Measurements from ENCODE around the gene IBSP. TPM values are rescaled to one million over a fixed set of nuclear protein-coding genes. Genes with fewer than 3 reads are reported as not detected.
A peak's percentile ranks its signal among the peaks of the same experiment; 100 is the strongest.

The IBSP gene
- total RNA-seq, 1 donor from 2014 or later: not detected

GRCh38 chr4:87835197-87835596 lies 35.8 kb downstream of the IBSP start:
- no peak overlapping the region for H3K27ac Mint-ChIP-seq (ENCODE audit: unreplicated experiment)
- peaks cover 11% of the 10 kb centered on the region for H3K4me1 Mint-ChIP-seq (ENCODE audit: unreplicated experiment)
- no peak for TF ChIP-seq CTCF (IDR thresholded peaks at IDR 0.05)
- no peak for DNase-seq (ENCODE audit: extremely low spot score, unreplicated experiment)
- no peaks in the 10 kb centered on the region for H3K36me3 Mint-ChIP-seq (ENCODE audit: unreplicated experiment)
- peaks cover 4% of the 10 kb centered on the region for H3K27me3 Mint-ChIP-seq (ENCODE audit: unreplicated experiment)
- H3K4me3 Mint-ChIP-seq (ENCODE audit: unreplicated experiment): no peak overlapping the region
- no peaks in the 10 kb centered on the region for H3K9me3 Mint-ChIP-seq (ENCODE audit: unreplicated experiment)

GRCh38 chr4:87835743-87836142 lies 36.4 kb downstream of the IBSP start:
- H3K27me3 Mint-ChIP-seq (ENCODE audit: unreplicated experiment): peaks cover 9% of the 10 kb centered on the region
- H3K4me1 Mint-ChIP-seq (ENCODE audit: unreplicated experiment): peaks cover 11% of the 10 kb centered on the region
- peak overlapping the region; percentile 19 for H3K27ac Mint-ChIP-seq (ENCODE audit: unreplicated experiment)
- H3K4me3 Mint-ChIP-seq (ENCODE audit: unreplicated experiment): no peak overlapping the region
- no peaks in the 10 kb centered on the region for H3K36me3 Mint-ChIP-seq (ENCODE audit: unreplicated experiment)
- no peak for TF ChIP-seq CTCF (IDR thresholded peaks at IDR 0.05)
- no peaks in the 10 kb centered on the region for H3K9me3 Mint-ChIP-seq (ENCODE audit: unreplicated experiment)
- DNase-seq (ENCODE audit: extremely low spot score, unreplicated experiment): no peak

- no peak for DNase-seq (ENCODE audit: extremely low spot score, unreplicated experiment)
Observed at GRCh38 chr4:87838205-87838604, 38.9 kb downstream of the IBSP start.

GRCh38 chr4:87838890-87839591 lies 39.7 kb downstream of the IBSP start:
- H3K36me3 Mint-ChIP-seq (ENCODE audit: unreplicated experiment): no peaks in the 10 kb centered on the region
- H3K27me3 Mint-ChIP-seq (ENCODE audit: unreplicated experiment): peaks cover 4% of the 10 kb centered on the region
- peaks cover 16% of the 10 kb centered on the region for H3K4me1 Mint-ChIP-seq (ENCODE audit: unreplicated experiment)
- no peak overlapping the region for H3K27ac Mint-ChIP-seq (ENCODE audit: unreplicated experiment)
- H3K9me3 Mint-ChIP-seq (ENCODE audit: unreplicated experiment): no peaks in the 10 kb centered on the region
- no peak overlapping the region for H3K4me3 Mint-ChIP-seq (ENCODE audit: unreplicated experiment)
- peak; percentile 80 for TF ChIP-seq CTCF (IDR thresholded peaks at IDR 0.05)
- no peak for DNase-seq (ENCODE audit: extremely low spot score, unreplicated experiment)

More at GRCh38 chr4:87838205-87838604, 38.9 kb downstream of the IBSP start:
- peaks cover 11% of the 10 kb centered on the region for H3K4me1 Mint-ChIP-seq (ENCODE audit: unreplicated experiment)
- peak; percentile 50 for TF ChIP-seq CTCF (IDR thresholded peaks at IDR 0.05)
- H3K36me3 Mint-ChIP-seq (ENCODE audit: unreplicated experiment): no peaks in the 10 kb centered on the region
- H3K27ac Mint-ChIP-seq (ENCODE audit: unreplicated experiment): no peak overlapping the region
- no peaks in the 10 kb centered on the region for H3K9me3 Mint-ChIP-seq (ENCODE audit: unreplicated experiment)
- peaks cover 4% of the 10 kb centered on the region for H3K27me3 Mint-ChIP-seq (ENCODE audit: unreplicated experiment)
- no peak overlapping the region for H3K4me3 Mint-ChIP-seq (ENCODE audit: unreplicated experiment)

GRCh38 chr4:87839592-87839946 lies 40.2 kb downstream of the IBSP start:
- Mint-ChIP-seq H3K36me3 (ENCODE audit: unreplicated experiment) (no peaks in the 10 kb centered on the region), H3K4me1 (ENCODE audit: unreplicated experiment) (peaks cover 19% of the 10 kb centered on the region), H3K9me3 (ENCODE audit: unreplicated experiment) (no peaks in the 10 kb centered on the region), H3K4me3 (ENCODE audit: unreplicated experiment) (no peak overlapping the region), H3K27me3 (ENCODE audit: unreplicated experiment) (peaks cover 4% of the 10 kb centered on the region), H3K27ac (ENCODE audit: unreplicated experiment) (no peak overlapping the region)
- DNase-seq (ENCODE audit: extremely low spot score, unreplicated experiment): no peak
- TF ChIP-seq CTCF (IDR thresholded peaks at IDR 0.05): no peak
